GM18907 (cell line): ENCODE data around the gene CHI3L2.

Experiments used
- ATAC-seq: cut with Tn5 transposase; IDR thresholded peaks from one replicate; pipeline ENCODE4 v1.9.1; 2021; ENCODE audit warnings: mild to moderate bottlenecking, moderate library complexity; ENCODE audit not compliant: unreplicated experiment

Gene CHI3L2

DNA sequence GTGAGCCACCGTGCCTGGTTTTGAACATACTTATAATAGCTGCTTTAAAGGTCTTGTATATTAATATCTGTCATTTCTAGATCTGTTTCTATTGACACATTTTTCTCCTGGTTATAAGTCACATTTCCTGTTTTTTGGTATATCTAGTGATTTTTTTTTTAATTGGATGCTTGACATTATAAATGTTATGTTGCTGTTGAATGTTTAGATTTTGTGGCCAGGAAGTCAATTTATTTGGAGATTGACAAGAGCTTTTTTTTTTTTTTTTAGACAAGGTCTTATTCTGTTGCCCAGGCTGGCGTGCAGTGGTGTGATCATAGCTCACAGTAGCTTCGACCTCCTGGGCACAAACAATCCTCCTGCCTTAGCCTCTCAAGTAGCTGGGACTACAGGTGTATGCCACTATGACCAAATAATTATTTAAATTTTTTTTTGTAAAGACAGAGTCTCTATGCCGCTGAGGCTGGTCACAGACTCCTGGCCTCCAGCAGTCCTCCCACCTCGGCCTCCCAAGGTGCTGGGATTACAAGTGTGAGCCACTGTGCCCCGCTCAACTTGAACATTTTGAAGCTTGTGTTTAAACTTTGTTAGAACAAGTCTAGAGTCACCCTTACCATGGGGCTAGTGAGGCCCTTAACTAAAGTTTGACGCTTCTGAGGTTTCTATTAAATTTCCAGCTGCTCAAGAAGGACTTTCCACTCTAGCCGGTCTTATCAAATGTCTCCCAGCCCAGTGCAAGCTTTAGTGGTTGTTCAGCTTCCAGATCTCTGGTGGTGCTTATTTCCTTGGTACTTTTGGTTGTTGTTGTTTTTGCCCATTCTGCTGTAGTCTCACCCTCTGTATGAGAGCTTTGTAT is 8.6 kb upstream of the CHI3L2 start:
- no peak for ATAC-seq

DNA sequence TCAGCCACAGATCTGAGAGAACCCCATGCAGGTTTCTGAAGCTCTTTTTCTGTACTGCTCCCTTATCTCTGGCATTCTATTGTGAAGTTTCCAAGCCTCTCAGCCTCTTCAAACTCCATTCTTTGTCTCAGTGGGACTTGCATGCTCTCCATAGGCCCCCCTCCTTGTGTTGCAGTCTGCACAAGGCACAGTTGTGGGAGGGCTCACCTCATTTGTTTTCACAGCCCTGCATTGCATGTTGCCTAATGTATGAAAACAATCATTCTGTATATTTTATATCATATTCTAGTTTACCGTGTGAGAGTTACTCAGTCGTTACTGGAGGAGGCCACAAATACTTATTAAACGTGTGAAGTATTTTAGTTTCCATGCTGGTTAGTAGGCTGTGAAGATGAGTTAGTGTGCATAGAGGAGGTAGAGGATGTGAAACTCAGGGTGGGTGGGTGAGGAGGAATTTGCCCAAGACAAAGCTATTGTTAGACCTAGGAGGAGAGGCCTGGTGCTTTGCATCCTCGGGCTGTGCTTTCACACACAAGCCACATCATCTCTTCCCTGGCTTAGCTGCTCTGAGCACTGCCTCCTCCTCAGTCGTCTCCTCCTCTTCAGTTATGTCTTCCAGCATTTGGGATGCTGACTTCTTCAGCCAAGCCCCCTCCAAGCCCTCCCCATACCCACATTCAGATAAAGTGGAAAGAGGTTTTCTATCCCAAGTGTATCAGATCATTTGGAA is 7.8 kb upstream of the CHI3L2 start:
- ATAC-seq = peak; percentile 31

DNA sequence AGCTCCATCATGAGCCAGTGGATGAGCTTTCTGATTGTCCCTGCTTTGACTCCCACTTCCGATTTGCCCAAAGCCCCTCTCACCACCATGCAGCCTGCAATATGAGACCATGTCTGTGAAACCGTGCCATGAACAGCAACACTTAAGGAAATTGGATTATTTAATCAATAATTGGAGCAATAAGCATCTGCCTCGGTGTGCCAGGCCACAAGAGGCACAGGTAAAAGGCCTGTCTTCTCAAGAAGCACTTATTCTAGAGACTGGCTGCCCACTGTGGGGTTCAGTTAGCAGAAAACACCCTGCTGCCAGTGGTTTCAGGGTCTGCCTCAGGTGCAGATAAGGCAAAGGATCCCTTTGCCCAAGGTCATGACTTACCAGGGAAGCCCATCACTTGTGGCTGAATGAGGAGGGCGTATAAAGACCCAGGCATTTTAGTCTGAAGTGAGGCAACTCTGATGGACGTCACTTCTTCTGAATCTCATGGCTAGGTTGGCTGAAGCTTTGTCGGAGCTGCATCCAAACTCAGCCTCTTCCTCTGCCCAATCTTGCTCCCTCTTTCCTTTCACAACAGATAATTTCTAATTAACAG is 7.1 kb upstream of the CHI3L2 start:
- ATAC-seq = no peak

DNA sequence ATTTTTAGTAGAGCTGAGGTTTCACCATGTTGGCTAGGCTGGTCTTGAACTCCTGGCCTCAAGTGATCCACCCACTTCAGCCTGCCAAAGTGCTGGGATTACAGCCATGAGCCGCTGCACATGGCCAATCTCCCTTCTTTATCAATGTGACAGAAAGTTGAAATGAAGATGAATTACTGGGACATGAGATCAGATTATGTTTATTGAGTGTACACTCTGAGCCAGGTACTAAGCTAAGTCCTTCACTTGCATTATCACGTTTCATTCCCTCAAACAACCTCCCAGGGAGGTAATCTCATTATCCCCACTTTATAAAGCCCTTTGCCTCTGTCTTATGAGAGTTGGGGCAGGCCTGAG is 6.3 kb upstream of the CHI3L2 start:
- no peak for ATAC-seq

DNA sequence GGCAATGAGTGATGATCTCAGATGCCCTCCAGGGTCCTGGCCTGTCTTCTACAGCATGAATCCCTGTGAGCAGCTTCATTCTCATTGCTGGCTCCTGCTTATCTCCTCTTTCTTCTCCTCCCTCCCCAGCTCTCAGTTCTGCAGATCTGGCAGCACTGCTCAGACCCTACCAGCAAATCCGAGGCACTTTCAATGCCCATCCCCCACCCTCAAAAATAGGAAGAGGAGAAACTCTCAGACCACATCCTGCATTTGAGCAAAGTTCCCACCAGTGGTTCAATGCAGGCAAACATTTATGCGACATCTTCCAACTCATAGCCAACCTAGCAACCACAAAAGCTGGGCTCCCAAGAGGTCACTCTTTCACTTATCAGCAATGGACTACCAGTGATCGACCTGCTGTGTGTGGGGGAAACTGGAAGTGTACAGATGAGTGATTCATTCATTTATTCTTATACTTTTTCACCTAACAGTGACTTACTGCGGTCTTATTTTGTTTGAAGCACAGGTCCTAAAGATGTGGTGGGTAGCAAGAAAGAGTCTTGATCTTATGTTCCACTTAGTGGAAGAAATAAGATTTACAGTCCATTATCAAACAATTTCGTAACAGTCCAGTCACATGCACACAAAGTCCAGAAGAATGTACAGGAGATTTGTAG is 5.8 kb upstream of the CHI3L2 start:
- ATAC-seq = peak; percentile 64

DNA sequence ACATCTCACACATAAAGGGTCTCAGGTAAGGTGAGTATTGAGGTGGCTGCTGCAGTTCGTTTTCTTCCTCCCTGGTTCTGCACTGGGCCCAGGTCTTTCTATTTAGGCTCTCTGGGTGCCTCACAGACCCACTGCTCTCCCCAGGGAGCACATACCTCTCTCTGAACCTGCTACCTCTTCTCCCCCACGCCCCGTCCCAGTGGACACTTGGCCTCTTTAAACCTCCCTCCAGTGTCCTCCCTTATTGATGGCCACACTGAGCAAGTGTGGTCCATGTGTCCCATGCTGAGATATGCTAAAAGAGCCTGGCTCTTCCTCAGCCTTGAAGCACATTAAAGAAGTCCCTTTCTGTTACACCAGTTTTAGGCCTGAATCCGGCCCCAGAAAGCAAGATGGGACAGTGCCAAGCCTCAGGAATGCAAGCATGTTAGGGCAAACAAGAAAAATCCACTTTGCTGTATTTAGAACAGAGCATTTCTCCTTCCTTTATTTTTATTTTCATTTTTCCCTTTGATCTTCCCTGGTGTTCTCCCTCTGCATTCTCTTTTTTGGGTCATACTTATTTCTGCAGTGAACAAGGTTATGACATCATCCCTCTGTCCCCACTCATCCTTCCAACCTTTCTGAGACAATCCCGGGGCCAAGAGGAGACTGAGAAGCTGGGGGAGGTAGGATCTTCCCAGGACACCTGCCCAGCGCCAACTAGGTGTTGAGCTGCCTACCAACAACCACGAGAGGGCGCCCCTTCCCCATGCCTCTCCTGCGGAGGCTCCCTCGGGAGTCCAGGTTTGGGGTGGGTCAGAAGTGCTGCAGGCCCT is 5.0 kb upstream of the CHI3L2 start:
- peak; percentile 3 for ATAC-seq

DNA sequence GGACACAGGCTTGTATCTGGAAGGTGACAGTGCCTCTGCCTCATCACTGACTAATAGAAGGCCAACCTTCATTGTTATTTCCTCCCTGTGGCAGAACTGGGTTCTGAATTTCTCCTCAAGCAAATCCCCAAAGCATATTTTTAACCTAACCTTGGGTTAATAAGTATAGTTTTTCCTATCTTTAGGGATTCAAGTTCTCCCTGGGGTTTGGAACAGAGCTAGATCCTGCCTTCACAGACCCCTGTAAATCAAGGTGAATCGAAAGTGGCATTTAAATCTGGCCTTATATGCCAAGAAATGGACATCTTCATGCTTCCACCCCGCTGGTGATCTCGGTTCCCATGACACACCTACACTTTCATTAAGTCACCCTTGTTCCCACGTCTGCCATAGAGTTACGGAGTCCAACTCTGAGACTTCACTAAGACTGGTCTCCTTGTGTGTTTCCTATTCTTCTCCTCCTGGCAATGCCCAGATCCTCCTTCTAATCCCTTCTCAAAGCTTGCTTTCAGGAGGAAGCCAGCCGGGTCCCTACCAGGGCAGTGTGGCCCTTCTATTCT is 4.3 kb upstream of the CHI3L2 start:
- no peak for ATAC-seq

DNA sequence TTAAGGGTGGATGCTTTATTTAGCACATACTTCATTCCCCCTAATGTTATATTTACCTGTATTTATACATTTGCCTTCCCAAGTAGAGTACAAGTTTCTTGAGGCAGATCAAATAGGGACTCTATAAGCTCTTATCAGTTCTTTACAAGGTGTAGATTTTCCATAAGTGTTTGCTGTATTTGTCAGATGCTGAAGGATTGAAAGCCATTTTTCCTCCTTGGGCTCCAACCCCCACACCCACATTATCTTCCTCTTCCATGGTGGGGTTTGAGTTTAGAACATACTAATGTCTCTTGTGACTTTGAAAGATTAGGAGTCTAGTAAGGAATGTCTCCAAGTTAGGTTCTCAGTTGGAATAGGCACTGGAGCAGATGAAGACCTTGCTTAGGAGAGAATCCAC is 2.4 kb upstream of the CHI3L2 start:
- ATAC-seq = no peak

DNA sequence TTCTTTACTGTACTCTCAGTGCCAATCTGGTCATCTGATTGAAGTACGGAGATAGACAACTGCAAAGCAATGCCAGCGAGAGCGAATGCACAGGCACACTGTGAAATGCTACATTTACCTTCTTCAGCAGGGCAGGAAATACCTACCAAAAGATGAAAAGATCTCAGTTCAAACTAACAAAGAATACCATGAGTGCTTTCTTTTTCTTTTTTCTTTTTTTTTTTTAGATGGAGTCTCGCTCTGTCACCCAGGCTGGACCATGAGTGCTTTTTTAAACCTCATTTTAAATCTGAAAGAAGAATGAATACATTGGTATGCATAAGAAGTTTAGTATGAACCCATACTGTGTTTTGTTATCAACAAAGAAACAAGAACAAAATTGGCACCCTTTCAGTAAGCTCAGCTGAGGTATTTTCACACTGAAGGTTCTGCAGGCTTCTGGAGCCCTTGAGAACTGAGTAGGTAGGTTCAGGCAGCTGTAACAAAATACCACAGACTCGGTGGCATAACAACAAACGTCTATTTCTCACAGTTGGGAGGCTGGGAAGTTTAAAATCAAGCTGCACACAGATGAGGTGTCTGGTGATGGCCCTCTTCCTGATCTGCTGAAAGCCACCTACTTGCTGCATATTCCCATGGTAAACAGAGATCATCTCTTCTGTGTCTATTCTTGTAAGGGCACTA is 1.7 kb upstream of the CHI3L2 start:
- no peak for ATAC-seq

DNA sequence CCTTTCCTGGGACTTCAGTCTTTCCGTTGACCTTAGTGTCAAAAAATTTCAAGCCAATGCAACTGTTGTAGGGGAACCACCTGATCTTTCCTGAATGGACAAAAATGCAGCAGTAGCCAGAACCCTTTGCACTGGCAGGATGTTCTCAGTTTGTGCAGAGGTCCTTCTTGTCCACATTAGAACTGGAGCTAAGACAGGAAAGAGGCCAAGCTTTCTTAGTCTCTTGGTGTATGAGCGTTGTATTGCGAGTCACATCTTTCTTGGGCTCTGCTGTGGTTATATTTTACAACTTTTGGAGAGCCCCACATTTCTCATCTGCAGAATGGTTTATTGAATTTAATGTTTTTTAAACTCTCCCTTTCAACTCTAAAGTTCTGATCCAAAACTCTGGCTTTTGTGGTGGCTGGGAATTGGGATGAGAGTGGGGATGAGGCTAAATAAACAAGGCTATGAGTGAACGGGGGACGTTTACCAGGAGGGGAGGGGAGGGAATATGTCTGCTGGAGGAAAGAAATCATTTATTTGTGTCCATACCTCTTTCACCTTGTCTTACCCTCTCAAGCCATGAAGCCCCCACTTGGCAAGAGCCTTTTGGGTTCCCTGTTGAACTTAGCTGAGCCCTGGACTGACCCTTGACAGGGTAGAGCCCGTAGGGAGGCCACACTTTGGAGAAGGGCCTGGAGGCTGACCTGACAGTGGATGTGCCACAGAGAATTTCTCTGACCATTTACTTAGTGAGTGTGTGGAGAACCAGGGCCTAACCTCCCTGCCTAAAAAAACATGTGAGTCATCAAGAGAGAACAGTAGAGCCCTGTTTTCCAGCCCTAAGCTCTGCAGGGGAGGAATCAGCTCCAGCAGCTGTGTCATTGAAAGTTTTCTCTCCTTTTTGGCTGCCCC is 586 bp downstream of the CHI3L2 start:
- ATAC-seq = no peak

DNA sequence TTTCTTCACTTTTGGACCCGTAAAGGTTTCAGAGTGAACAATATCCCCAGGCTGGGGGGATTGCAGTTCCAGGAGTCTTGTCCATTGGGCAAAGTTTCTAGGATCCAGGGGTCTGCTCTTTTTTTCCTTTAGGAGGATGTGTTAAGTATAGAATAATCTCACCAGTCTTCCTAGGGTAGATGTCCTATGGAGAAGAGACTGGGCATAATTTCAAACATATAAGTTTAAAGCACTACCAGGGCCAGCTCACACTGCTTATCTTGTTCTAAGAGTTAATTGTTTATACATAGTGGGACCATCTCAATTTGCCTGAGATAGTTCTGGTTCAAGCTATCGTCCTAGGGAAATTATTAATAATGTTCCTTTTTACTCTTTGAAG is 1.2 kb downstream of the CHI3L2 start:
- no peak for ATAC-seq

DNA sequence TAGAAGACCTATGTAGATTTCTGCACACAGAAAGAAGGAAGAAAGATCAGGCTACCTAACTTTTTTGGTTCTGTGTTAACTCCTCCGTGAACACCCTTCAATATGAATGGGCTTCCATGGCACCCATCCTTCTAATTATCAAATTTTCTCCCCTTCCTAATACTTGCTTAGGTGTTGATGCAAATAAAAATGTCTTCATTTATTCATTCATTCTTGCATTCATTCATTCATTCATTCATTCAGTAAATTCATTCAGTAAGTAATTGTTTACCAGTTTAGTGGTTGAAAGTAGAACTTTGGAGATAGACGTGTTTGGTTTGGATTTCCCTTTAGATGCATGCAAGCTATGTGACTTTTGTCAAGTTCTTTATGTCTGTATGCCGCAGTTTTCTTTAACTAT is 4.6 kb downstream of the CHI3L2 start:
- ATAC-seq = no peak

DNA sequence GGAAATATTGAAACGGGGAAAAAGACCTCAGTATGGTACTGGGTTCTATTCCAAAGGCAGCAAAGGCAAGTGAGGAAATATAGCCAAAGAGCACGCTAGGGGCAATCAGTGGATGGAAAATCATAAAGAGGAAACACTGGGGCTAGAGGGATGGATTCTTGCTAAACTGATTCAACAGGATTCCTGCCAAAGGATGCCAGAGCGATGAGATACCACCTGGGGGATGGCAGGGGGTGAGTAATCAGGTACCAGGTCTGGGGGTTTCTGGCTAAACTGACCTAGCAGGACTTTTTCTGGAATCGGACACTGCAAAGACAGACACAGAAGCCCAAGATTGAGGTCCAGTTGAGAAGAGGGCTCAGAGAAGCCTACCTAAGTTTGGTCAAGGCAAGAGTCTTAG is 6.7 kb downstream of the CHI3L2 start:
- ATAC-seq = no peak

DNA sequence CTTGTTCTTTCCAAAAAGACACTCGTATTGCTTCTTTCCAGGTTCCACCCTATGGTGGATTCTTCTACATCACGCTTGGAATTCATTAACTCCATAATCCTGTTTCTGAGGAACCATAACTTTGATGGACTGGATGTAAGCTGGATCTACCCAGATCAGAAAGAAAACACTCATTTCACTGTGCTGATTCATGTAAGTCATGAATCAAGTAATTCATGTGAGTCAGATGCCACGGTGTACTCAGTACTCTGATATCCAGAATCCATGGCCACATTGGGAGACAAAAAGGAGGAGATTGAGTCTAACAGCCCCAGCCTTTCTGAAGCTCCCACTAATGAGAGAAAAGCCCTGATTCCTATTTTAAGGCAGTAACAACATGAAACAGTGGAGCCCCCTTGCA is 7.4 kb downstream of the CHI3L2 start:
- ATAC-seq = no peak

DNA sequence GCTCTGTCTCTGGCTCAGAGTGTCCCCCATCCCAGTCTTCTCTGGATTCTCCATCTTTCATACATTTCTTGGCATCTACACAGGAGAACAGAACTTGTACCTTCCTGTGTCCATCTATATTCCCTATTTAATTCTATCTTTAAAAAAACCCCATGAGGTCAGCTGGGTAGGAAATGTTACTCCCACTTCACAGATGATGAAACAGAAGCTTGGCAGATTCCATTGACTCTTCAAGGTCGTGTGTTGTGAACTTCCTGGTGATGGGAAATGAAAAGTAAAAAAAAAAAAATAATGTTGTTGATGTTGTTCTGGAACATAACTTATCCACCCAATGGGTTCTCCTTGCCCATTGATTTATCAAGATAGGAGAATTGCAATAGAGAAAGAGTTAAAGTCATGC is 8.9 kb downstream of the CHI3L2 start:
- ATAC-seq = no peak

DNA sequence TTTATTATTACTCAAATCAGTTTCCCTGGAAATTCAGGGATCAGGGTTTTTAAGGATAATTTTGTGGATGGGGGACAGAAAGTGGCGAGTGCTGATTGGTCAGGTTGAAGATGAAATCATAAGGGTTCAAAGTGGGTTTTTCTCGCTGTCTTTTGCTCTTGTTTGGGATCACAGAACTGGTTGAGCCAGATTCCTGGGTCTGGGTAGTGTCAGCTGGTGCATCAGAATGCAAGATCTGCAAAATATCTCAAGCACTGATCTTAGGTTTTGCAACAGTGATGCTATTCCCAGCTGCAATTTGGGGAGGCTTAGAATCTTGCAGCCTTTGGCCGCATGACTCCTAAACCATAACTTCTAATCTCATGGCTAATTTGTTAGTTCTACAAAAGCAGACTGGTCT is 9.3 kb downstream of the CHI3L2 start:
- no peak for ATAC-seq

DNA sequence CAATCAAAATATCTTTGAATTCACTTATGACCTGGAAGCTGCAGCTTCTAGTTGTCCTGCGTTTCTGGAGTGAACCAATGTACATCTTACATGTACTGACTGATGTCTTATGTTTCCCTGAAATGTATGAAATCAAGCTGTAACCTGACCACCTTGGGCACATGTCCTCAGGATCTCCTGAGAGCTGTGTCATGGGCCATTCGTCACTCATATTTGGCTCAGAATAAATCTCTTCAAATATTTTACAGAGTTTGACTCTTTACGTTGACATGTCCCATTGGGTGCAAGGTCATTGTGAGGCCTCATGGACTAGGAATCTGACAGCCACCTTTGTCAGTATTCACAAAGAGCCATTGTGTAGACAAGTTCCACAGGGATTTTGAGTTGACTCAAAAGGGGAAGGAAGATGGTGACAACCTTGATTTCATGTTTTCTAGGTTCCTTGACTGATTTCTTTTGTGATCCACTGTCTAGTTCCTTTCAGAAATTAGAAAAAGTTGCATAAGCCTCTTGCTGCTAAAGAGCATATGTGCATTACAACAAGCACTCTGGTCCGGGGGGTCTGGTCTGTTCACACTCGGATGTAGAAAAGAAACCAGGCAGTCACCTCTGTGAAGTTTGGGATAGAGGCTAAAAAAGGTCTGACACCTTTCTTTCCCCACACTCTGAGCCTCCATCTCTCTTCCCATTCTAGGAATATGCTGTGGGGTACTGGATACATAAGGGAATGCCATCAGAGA is 10.7 kb downstream of the CHI3L2 start:
- no peak for ATAC-seq

DNA sequence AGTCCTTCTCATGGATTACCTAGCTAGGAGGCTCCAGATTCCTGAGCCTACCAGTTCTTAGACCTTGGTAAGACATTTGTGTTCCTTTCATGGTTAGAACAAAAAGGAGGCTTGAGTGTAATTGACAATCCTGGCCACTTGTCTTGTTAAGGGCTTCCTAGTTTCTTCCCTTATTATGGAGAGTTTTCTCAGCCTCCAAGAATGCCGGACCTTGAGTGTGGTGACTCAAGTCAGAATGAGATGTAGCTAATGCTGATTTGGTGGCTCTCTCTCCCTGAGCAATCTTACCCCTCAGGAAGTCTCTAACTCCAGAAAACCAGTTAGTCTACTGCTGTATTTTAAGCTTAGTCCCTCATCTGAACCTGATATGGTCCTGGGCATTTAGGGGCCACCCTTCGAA is 14.3 kb downstream of the CHI3L2 start:
- no peak for ATAC-seq
